Neural progenitor cell (in vitro differentiated cells): ENCODE results near the gene ARHGDIA. TPM values are rescaled to one million over a fixed set of nuclear protein-coding genes. Genes with fewer than 3 reads are reported as not detected.

ENCODE experiments used
- DNase-seq: peaks from one replicate; pipeline ENCODE4 v3.0.0-alpha.2; 2016; ENCODE audit warnings: low spot score
- H2AFZ ChIP-seq: fragments of 200-600 bp; sonication (generic); replicated peaks from 2 replicates; pipeline ENCODE4 v1.6.1; 2016; ENCODE audit warnings: antibody characterized with exemption
- H3F3A ChIP-seq: fragments of 200-600 bp; sonication (generic); 2 replicates; pipeline ENCODE4 v1.6.1; 2016; ENCODE audit warnings: antibody characterized with exemption, low read depth
- H3K27ac ChIP-seq: fragments of 200-600 bp; sonication (generic); 2 replicates; pipeline ENCODE4 v1.5.1; 2016; ENCODE audit warnings: mild to moderate bottlenecking
- H3K27me3 ChIP-seq: fragments of 200-600 bp; sonication (generic); 2 replicates; pipeline ENCODE4 v1.6.1; 2016; ENCODE audit warnings: mild to moderate bottlenecking, moderate library complexity
- H3K36me3 ChIP-seq: fragments of 200-600 bp; sonication (generic); 2 replicates; pipeline ENCODE4 v1.5.1; 2016
- H3K4me1 ChIP-seq: fragments of 200-600 bp; sonication (generic); 2 replicates; pipeline ENCODE4 v1.6.1; 2016; ENCODE audit warnings: mixed run types
- H3K4me2 ChIP-seq: fragments of 200-600 bp; sonication (generic); 2 replicates; pipeline ENCODE4 v1.6.1; 2016
- H3K4me3 ChIP-seq: fragments of 200-600 bp; sonication (generic); 2 replicates; pipeline ENCODE4 v1.5.1; 2016
- H3K79me2 ChIP-seq: fragments of 200-600 bp; sonication (generic); 2 replicates; pipeline ENCODE4 v1.6.1; 2016; ENCODE audit warnings: low read depth
- H3K9ac ChIP-seq: fragments of 200-600 bp; sonication (generic); 2 replicates; pipeline ENCODE4 v1.6.1; 2016
- H3K9me3 ChIP-seq: fragments of 200-600 bp; sonication (generic); 2 replicates; pipeline ENCODE4 v1.5.1; 2016; ENCODE audit warnings: low read depth
- H4K20me1 ChIP-seq: fragments of 200-600 bp; sonication (generic); 2 replicates; pipeline ENCODE4 v1.6.1; 2016; ENCODE audit warnings: low read depth
- H3K27ac Mint-ChIP-seq: 3 replicates; pipeline ENCODE4 v1.8.0; 2021; ENCODE audit warnings: mixed read lengths
- H3K27me3 Mint-ChIP-seq: 2 replicates; pipeline ENCODE4 v1.8.0; 2022; ENCODE audit warnings: low read depth, mild to moderate bottlenecking, inconsistent platforms, moderate library complexity, mixed read lengths; ENCODE audit not compliant: insufficient read depth
- H3K36me3 Mint-ChIP-seq: 3 replicates; pipeline ENCODE4 v1.8.0; 2021; ENCODE audit warnings: mixed read lengths
- H3K4me1 Mint-ChIP-seq: 3 replicates; pipeline ENCODE4 v1.8.0; 2021; ENCODE audit warnings: mixed read lengths
- H3K4me3 Mint-ChIP-seq: 3 replicates; pipeline ENCODE4 v1.8.0; 2021; ENCODE audit warnings: mild to moderate bottlenecking, moderate library complexity, mixed read lengths
- H3K9me3 Mint-ChIP-seq: 3 replicates; pipeline ENCODE4 v1.8.0; 2020; ENCODE audit warnings: mixed read lengths
- CTCF ChIP-seq: fragments of 200-600 bp; sonication (generic); IDR thresholded peaks from 2 replicates; pipeline ENCODE4 v1.5.1; 2017; ENCODE audit warnings: antibody characterized with exemption, mild to moderate bottlenecking
- EZH2 ChIP-seq: fragments of 200-600 bp; sonication (generic); IDR thresholded peaks from 2 replicates; pipeline ENCODE4 v1.6.1; 2017; ENCODE audit warnings: antibody characterized with exemption, mild to moderate bottlenecking, moderate library complexity
- EZH2phosphoT487 ChIP-seq: fragments of 200-600 bp; sonication (generic); IDR thresholded peaks from 2 replicates; pipeline ENCODE4 v1.6.1; 2017; ENCODE audit warnings: antibody characterized with exemption
- total RNA-seq: library from RNA; depleted of rRNA; stranded (reverse); fragments of >200 nt; gene quantifications from 2 replicates; pipeline ENCODE4 v1.2.3, GENCODE V29; 2015; ENCODE audit warnings: low replicate concordance

ARHGDIA gene
- total RNA-seq, 1 donor from 2014 or later = 25.1 TPM

DNA sequence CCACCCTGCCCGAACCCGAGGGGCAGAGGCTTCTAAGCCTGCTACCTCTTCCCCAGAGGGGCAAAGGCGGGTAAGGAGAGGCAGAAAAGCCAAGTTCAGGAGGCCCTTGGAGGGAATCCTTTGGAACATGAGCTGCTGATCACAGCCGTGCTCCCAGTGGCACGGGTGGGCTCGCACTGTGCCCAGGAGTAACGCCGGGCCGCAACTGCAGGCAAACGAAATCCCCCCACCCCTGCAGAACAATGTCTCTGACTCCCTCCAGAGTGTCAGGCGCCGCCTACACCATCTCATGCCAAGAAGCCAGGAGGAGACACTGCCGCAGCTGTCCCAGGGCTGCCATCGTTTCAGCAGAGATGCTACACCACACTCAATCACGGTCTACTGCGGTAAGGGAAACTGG lies 19.7 kb downstream of the ARHGDIA start:
- Histone ChIP-seq H3K27ac (no peak overlapping the region), H3K4me3 (no peak overlapping the region), H3F3A (no peaks in the 10 kb centered on the region), H3K4me1 (no peaks in the 10 kb centered on the region), H3K4me2 (no peak overlapping the region), H3K9ac (no peak overlapping the region), H3K9me3 (no peaks in the 10 kb centered on the region), H3K36me3 (no peaks in the 10 kb centered on the region), H4K20me1 (peaks cover 4% of the 10 kb centered on the region), H3K27me3 (no peaks in the 10 kb centered on the region), H2AFZ (no peak overlapping the region), H3K79me2 (peaks cover 2% of the 10 kb centered on the region)
- peaks cover 11% of the 10 kb centered on the region for H3K36me3 Mint-ChIP-seq
- H3K4me3 Mint-ChIP-seq = no peak overlapping the region
- no peaks in the 10 kb centered on the region for H3K4me1 Mint-ChIP-seq
- TF ChIP-seq EZH2 (no peak), CTCF (no peak), EZH2phosphoT487 (no peak)
- no peak overlapping the region for H3K27ac Mint-ChIP-seq
- no peaks in the 10 kb centered on the region for H3K9me3 Mint-ChIP-seq
- peaks cover 6% of the 10 kb centered on the region for H3K27me3 Mint-ChIP-seq
- DNase-seq = no peak

- Mint-ChIP-seq H3K4me1 (no peaks in the 10 kb centered on the region), H3K36me3 (peaks cover 12% of the 10 kb centered on the region), H3K4me3 (no peak overlapping the region), H3K27me3 (peaks cover 6% of the 10 kb centered on the region), H3K9me3 (no peaks in the 10 kb centered on the region), H3K27ac (no peak overlapping the region)
- no peaks in the 10 kb centered on the region for H3K27me3 ChIP-seq
- TF ChIP-seq EZH2phosphoT487 (no peak), EZH2 (no peak), CTCF (no peak)
- DNase-seq = no peak
- H3K4me2 ChIP-seq = no peak overlapping the region
- H3K4me1 ChIP-seq = no peaks in the 10 kb centered on the region
- H3K36me3 ChIP-seq = no peaks in the 10 kb centered on the region
- no peaks in the 10 kb centered on the region for H3F3A ChIP-seq
- no peak overlapping the region for H3K9ac ChIP-seq
- no peak overlapping the region for H3K27ac ChIP-seq
- H2AFZ ChIP-seq = no peak overlapping the region
- no peak overlapping the region for H3K4me3 ChIP-seq
- H3K9me3 ChIP-seq = no peaks in the 10 kb centered on the region
- H4K20me1 ChIP-seq = peaks cover 4% of the 10 kb centered on the region
- no peaks in the 10 kb centered on the region for H3K79me2 ChIP-seq
Observed at GRCh38 chr17:81849457-81849856, 21.7 kb downstream of the ARHGDIA start.

DNA sequence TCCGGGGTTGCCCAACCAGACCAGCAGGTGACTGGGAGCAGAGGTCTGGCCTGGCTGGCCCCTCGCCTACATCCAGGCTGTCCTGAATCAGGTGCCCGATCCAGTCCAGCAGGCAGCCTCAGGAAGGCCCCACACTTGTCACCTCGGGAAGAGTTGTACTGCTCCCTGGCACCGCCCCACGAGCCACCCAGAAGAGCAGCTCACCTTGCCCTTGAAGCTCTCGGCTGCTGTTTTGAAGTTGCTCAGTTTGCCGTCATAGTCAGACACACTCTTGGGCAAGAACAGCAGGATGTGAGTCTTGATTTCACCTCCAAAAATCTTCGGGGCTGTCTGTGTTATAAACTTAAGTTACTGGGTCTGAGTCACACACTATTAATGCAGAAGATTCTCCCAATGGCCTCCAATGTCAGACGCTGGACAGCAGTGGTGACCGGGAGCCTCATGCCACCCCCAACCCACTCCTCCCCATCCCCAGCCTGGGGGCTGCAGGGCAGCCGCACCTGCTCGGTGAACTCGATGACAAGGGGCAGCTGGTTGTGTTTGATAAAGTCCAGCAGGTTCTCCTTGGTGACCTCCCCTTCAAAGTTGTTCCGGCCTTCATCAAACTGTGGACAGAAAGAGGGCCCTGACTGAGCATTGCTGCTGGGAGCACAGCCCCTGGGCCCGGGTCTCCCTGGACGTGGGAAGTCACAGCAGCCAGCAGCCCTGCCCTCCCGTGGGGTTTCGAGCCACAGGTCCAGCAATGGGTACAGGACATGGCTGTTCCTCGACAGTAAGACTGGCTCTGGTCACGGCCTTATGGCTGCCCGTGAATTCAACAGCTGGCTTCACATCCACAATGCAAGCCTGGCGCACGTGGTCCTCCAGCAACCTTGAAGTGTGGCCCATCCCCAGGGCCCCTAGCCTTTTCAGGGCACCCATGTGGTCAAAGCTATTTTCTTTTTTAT lies 24.1 kb downstream of the ARHGDIA start:
- H3K79me2 ChIP-seq = no peaks in the 10 kb centered on the region
- H3K36me3 ChIP-seq = no peaks in the 10 kb centered on the region

More for the DNA sequence above, 24.1 kb downstream of the ARHGDIA start:
- Histone ChIP-seq H3K4me2 (no peak overlapping the region), H3K4me1 (no peaks in the 10 kb centered on the region), H3K4me3 (no peak overlapping the region), H3K27ac (no peak overlapping the region), H3F3A (peaks cover 3% of the 10 kb centered on the region), H4K20me1 (no peaks in the 10 kb centered on the region), H3K9ac (no peak overlapping the region), H3K9me3 (no peaks in the 10 kb centered on the region), H3K27me3 (no peaks in the 10 kb centered on the region), H2AFZ (no peak overlapping the region)
- peaks cover 9% of the 10 kb centered on the region for H3K36me3 Mint-ChIP-seq
- peaks cover 6% of the 10 kb centered on the region for H3K27me3 Mint-ChIP-seq
- no peak overlapping the region for H3K4me3 Mint-ChIP-seq
- no peak overlapping the region for H3K27ac Mint-ChIP-seq
- TF ChIP-seq CTCF (no peak), EZH2 (no peak), EZH2phosphoT487 (no peak)
- H3K4me1 Mint-ChIP-seq = no peaks in the 10 kb centered on the region
- H3K9me3 Mint-ChIP-seq = no peaks in the 10 kb centered on the region
- no peak for DNase-seq
